ENCODE results near the gene APCDD1L.

The APCDD1L gene

DNA sequence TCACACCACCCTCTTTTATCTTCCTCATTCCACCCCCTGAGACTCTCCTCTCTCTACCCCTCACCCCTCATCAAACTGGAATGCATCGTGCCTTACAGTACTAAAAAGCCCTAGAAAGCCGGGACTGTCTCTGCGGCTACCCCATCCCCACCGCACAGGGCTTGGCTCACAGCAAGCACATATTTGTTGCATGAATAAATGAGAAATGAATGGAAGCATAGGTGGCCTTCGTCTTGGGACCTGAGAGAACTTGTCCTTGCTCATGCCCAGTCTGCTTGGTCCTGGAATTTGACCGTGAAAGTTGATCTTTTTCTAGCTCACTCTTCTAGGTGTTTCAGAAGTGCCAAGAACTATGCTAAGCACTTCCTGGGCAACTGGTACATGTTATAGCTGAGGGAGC, 53.3 kb downstream of the APCDD1L start:
- H3K4me1 ChIP-seq (ENCODE audit: insufficient read depth, insufficient read length), result peaks cover 17% of the 10 kb centered on the region
- DNase-seq (ENCODE audit: low read depth, low spot score), result no peak
- H3K9ac ChIP-seq (ENCODE audit: insufficient read length, low read depth), result no peak overlapping the region
- H3K36me3 ChIP-seq (ENCODE audit: insufficient read depth, insufficient read length, low read length), result no peaks in the 10 kb centered on the region
- H3K27me3 ChIP-seq (ENCODE audit: insufficient read depth, insufficient read length), result no peaks in the 10 kb centered on the region
- H3K9me3 ChIP-seq (ENCODE audit: insufficient read depth, low read length), result no peaks in the 10 kb centered on the region
- no peak for TF ChIP-seq YY1 (IDR thresholded peaks at IDR 0.05; ENCODE audit: insufficient read depth, insufficient read length)
- TF ChIP-seq ZNF274 (IDR thresholded peaks at IDR 0.05; ENCODE audit: low read depth, low read length), result no peak
- TF ChIP-seq SUZ12 (IDR thresholded peaks at IDR 0.05; ENCODE audit: extremely low read depth, insufficient read depth, insufficient read length), result no peak
- no peak overlapping the region for H3K4me3 ChIP-seq (ENCODE audit: insufficient read length, low read depth)

GRCh38 chr20:58461104-58461503, 54.1 kb downstream of the APCDD1L start:
- no peaks in the 10 kb centered on the region for H3K9me3 ChIP-seq (ENCODE audit: insufficient read depth, low read length)
- H3K36me3 ChIP-seq (ENCODE audit: insufficient read depth, insufficient read length, low read length), result no peaks in the 10 kb centered on the region
- H3K4me3 ChIP-seq (ENCODE audit: insufficient read length, low read depth), result no peak overlapping the region
- DNase-seq (ENCODE audit: low read depth, low spot score), result no peak
- TF ChIP-seq YY1 (IDR thresholded peaks at IDR 0.05; ENCODE audit: insufficient read depth, insufficient read length) (no peak), SUZ12 (IDR thresholded peaks at IDR 0.05; ENCODE audit: extremely low read depth, insufficient read depth, insufficient read length) (no peak), ZNF274 (IDR thresholded peaks at IDR 0.05; ENCODE audit: low read depth, low read length) (no peak)
- H3K9ac ChIP-seq (ENCODE audit: insufficient read length, low read depth), result no peak overlapping the region
- H3K4me1 ChIP-seq (ENCODE audit: insufficient read depth, insufficient read length), result peaks cover 17% of the 10 kb centered on the region
- H3K27me3 ChIP-seq (ENCODE audit: insufficient read depth, insufficient read length), result no peaks in the 10 kb centered on the region

GRCh38 chr20:58459058-58459750, 56.0 kb downstream of the APCDD1L start:
- no peaks in the 10 kb centered on the region for H3K27me3 ChIP-seq (ENCODE audit: insufficient read depth, insufficient read length)
- H3K4me3 ChIP-seq (ENCODE audit: insufficient read length, low read depth), result no peak overlapping the region
- H3K4me1 ChIP-seq (ENCODE audit: insufficient read depth, insufficient read length), result peaks cover 17% of the 10 kb centered on the region
- DNase-seq (ENCODE audit: low read depth, low spot score), result no peak
- H3K36me3 ChIP-seq (ENCODE audit: insufficient read depth, insufficient read length, low read length), result no peaks in the 10 kb centered on the region
- no peak for TF ChIP-seq ZNF274 (IDR thresholded peaks at IDR 0.05; ENCODE audit: low read depth, low read length)
- TF ChIP-seq YY1 (IDR thresholded peaks at IDR 0.05; ENCODE audit: insufficient read depth, insufficient read length), result no peak
- no peak overlapping the region for H3K9ac ChIP-seq (ENCODE audit: insufficient read length, low read depth)
- peaks cover 8% of the 10 kb centered on the region; the same call in 1 of the 2 replicates for H3K9me3 ChIP-seq (ENCODE audit: insufficient read depth, low read length)

- Histone ChIP-seq H3K4me3 (ENCODE audit: insufficient read length, low read depth) (no peak overlapping the region), H3K4me1 (ENCODE audit: insufficient read depth, insufficient read length) (peaks cover 17% of the 10 kb centered on the region), H3K36me3 (ENCODE audit: insufficient read depth, insufficient read length, low read length) (no peaks in the 10 kb centered on the region), H3K9ac (ENCODE audit: insufficient read length, low read depth) (no peak overlapping the region), H3K9me3 (ENCODE audit: insufficient read depth, low read length) (peaks cover 12% of the 10 kb centered on the region; the same call in 1 of the 2 replicates), H3K27me3 (ENCODE audit: insufficient read depth, insufficient read length) (no peaks in the 10 kb centered on the region)
- no peak for DNase-seq (ENCODE audit: low read depth, low spot score)
- TF ChIP-seq SUZ12 (IDR thresholded peaks at IDR 0.05; ENCODE audit: extremely low read depth, insufficient read depth, insufficient read length) (no peak), YY1 (IDR thresholded peaks at IDR 0.05; ENCODE audit: insufficient read depth, insufficient read length) (no peak), ZNF274 (IDR thresholded peaks at IDR 0.05; ENCODE audit: low read depth, low read length) (no peak)
Observed at GRCh38 chr20:58458342-58459057, 56.7 kb downstream of the APCDD1L start.

GRCh38 chr20:58457083-58457695, 58.0 kb downstream of the APCDD1L start:
- H3K4me1 ChIP-seq (ENCODE audit: insufficient read depth, insufficient read length), result peaks cover 17% of the 10 kb centered on the region
- H3K4me3 ChIP-seq (ENCODE audit: insufficient read length, low read depth), result no peak overlapping the region
- H3K9ac ChIP-seq (ENCODE audit: insufficient read length, low read depth), result no peak overlapping the region
- H3K36me3 ChIP-seq (ENCODE audit: insufficient read depth, insufficient read length, low read length), result no peaks in the 10 kb centered on the region
- TF ChIP-seq YY1 (IDR thresholded peaks at IDR 0.05; ENCODE audit: insufficient read depth, insufficient read length), result no peak
- no peak for TF ChIP-seq ZNF274 (IDR thresholded peaks at IDR 0.05; ENCODE audit: low read depth, low read length)
- TF ChIP-seq SUZ12 (IDR thresholded peaks at IDR 0.05; ENCODE audit: extremely low read depth, insufficient read depth, insufficient read length), result no peak
- no peaks in the 10 kb centered on the region for H3K27me3 ChIP-seq (ENCODE audit: insufficient read depth, insufficient read length)
- peaks cover 12% of the 10 kb centered on the region; the same call in 1 of the 2 replicates for H3K9me3 ChIP-seq (ENCODE audit: insufficient read depth, low read length)
- DNase-seq (ENCODE audit: low read depth, low spot score), result no peak

GRCh38 chr20:58454460-58454859, 60.7 kb downstream of the APCDD1L start:
- TF ChIP-seq YY1 (IDR thresholded peaks at IDR 0.05; ENCODE audit: insufficient read depth, insufficient read length) (no peak), ZNF274 (IDR thresholded peaks at IDR 0.05; ENCODE audit: low read depth, low read length) (no peak), SUZ12 (IDR thresholded peaks at IDR 0.05; ENCODE audit: extremely low read depth, insufficient read depth, insufficient read length) (no peak)
- peaks cover 9% of the 10 kb centered on the region for H3K36me3 ChIP-seq (ENCODE audit: insufficient read depth, insufficient read length, low read length)
- no peak overlapping the region for H3K4me3 ChIP-seq (ENCODE audit: insufficient read length, low read depth)
- peaks cover 12% of the 10 kb centered on the region; the same call in 1 of the 2 replicates for H3K9me3 ChIP-seq (ENCODE audit: insufficient read depth, low read length)
- H3K4me1 ChIP-seq (ENCODE audit: insufficient read depth, insufficient read length), result peaks cover 10% of the 10 kb centered on the region
- no peak overlapping the region for H3K9ac ChIP-seq (ENCODE audit: insufficient read length, low read depth)
- DNase-seq (ENCODE audit: low read depth, low spot score), result no peak
- no peaks in the 10 kb centered on the region for H3K27me3 ChIP-seq (ENCODE audit: insufficient read depth, insufficient read length)

GRCh38 chr20:58453391-58453790, 61.8 kb downstream of the APCDD1L start:
- H3K4me3 ChIP-seq (ENCODE audit: insufficient read length, low read depth), result no peak overlapping the region
- H3K36me3 ChIP-seq (ENCODE audit: insufficient read depth, insufficient read length, low read length), result peaks cover 15% of the 10 kb centered on the region
- no peaks in the 10 kb centered on the region for H3K27me3 ChIP-seq (ENCODE audit: insufficient read depth, insufficient read length)
- H3K9me3 ChIP-seq (ENCODE audit: insufficient read depth, low read length), result peaks cover 12% of the 10 kb centered on the region; the same call in 1 of the 2 replicates
- H3K9ac ChIP-seq (ENCODE audit: insufficient read length, low read depth), result no peak overlapping the region
- H3K4me1 ChIP-seq (ENCODE audit: insufficient read depth, insufficient read length), result peaks cover 7% of the 10 kb centered on the region
- no peak for TF ChIP-seq YY1 (IDR thresholded peaks at IDR 0.05; ENCODE audit: insufficient read depth, insufficient read length)
- TF ChIP-seq SUZ12 (IDR thresholded peaks at IDR 0.05; ENCODE audit: extremely low read depth, insufficient read depth, insufficient read length), result no peak
- no peak for TF ChIP-seq ZNF274 (IDR thresholded peaks at IDR 0.05; ENCODE audit: low read depth, low read length)
- DNase-seq (ENCODE audit: low read depth, low spot score), result no peak
